Peyer's patch (tissue), 4 donors: Measurements from ENCODE around the gene RET. TPM values are rescaled to one million over a fixed set of nuclear protein-coding genes. Genes with fewer than 3 reads are reported as not detected.

Experiments
- DNase-seq, 3 donors: peaks; one replicate each; pipeline ENCODE4 v3.0.0-alpha.2; 2017 to 2019
- H3K27ac ChIP-seq, 4 donors: fragments of 200-600 bp; sonication (generic); one replicate each; pipeline ENCODE4 v1.5.1; 2016 to 2019
- H3K27me3 ChIP-seq, 2 donors: fragments of 200-600 bp; sonication (generic); one replicate each; pipeline ENCODE4 v1.5.1; 2019
- H3K36me3 ChIP-seq, 3 donors: fragments of 200-600 bp; sonication (generic); one replicate each; pipeline ENCODE4 v1.5.1; 2016 to 2019
- H3K4me1 ChIP-seq, 4 donors: fragments of 200-600 bp; sonication (generic); one replicate each; pipeline ENCODE4 v1.5.1; 2016 to 2019
- H3K4me3 ChIP-seq, 4 donors: fragments of 200-600 bp; sonication (generic); 1 replicate in 3 of 4; 2 replicates in 1 of 4; pipeline ENCODE4 v1.5.1; 2016 to 2019; ENCODE audit warnings: mild to moderate bottlenecking in 1 of 4
- H3K9me3 ChIP-seq, 4 donors: fragments of 200-600 bp; sonication (generic); one replicate each; pipeline ENCODE4 v1.5.1; 2016 to 2019; ENCODE audit warnings: mild to moderate bottlenecking in 1 of 4
- POLR2A ChIP-seq, 2 donors: fragments of 450-650 bp; IDR thresholded peaks; one replicate each; pipeline ENCODE4 v1.5.1; 2017; ENCODE audit warnings: antibody characterized with exemption in 2 of 2, mild to moderate bottlenecking in 2 of 2, moderate library complexity in 2 of 2
- total RNA-seq, 4 donors: library from RNA; depleted of rRNA; stranded (reverse); fragments of >200 nt; gene quantifications; one replicate each; pipeline ENCODE4 v1.1.0, GENCODE V29; 2016
- TF ChIP-seq, protein P1 (sequence below), 6 experiments: fragments of 450-650 bp in 4 of 6; fragments of 200-600 bp in 2 of 6; sonication (generic) in 1 of 6; IDR thresholded peaks; one replicate each; pipeline ENCODE4 v1.5.1; 2017 to 2019; ENCODE audit warnings: antibody characterized with exemption in 6 of 6, mild to moderate bottlenecking in 3 of 6, moderate library complexity in 1 of 6

Gene RET
- total RNA-seq, 4 donors from 2014 or later, result 1.2 to 5.8 (median 1.7) TPM

GRCh38 chr10:43166207-43166879, 89.5 kb downstream of the RET start:
- H3K27ac ChIP-seq, result no peak overlapping the region
- DNase-seq, result no peak
- no peak for TF ChIP-seq POLR2A (IDR thresholded peaks at IDR 0.05)
- TF ChIP-seq, protein P1, sequence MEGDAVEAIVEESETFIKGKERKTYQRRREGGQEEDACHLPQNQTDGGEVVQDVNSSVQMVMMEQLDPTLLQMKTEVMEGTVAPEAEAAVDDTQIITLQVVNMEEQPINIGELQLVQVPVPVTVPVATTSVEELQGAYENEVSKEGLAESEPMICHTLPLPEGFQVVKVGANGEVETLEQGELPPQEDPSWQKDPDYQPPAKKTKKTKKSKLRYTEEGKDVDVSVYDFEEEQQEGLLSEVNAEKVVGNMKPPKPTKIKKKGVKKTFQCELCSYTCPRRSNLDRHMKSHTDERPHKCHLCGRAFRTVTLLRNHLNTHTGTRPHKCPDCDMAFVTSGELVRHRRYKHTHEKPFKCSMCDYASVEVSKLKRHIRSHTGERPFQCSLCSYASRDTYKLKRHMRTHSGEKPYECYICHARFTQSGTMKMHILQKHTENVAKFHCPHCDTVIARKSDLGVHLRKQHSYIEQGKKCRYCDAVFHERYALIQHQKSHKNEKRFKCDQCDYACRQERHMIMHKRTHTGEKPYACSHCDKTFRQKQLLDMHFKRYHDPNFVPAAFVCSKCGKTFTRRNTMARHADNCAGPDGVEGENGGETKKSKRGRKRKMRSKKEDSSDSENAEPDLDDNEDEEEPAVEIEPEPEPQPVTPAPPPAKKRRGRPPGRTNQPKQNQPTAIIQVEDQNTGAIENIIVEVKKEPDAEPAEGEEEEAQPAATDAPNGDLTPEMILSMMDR (IDR thresholded peaks at IDR 0.05), result no peak

GRCh38 chr10:43166880-43167497, 90.1 kb downstream of the RET start:
- no peaks in the 10 kb centered on the region for H3K27me3 ChIP-seq
- no peak for TF ChIP-seq POLR2A (IDR thresholded peaks at IDR 0.05)
- TF ChIP-seq, protein P1 (IDR thresholded peaks at IDR 0.05), result no peak
- H3K27ac ChIP-seq, result no peak overlapping the region
- no peaks in the 10 kb centered on the region for H3K4me1 ChIP-seq
- no peaks in the 10 kb centered on the region for H3K36me3 ChIP-seq
- no peaks in the 10 kb centered on the region for H3K9me3 ChIP-seq
- H3K4me3 ChIP-seq, result no peak overlapping the region
- DNase-seq, result no peak

More at GRCh38 chr10:43166207-43166879, 89.5 kb downstream of the RET start:
- no peaks in the 10 kb centered on the region for H3K9me3 ChIP-seq
- no peaks in the 10 kb centered on the region for H3K27me3 ChIP-seq
- no peaks in the 10 kb centered on the region for H3K4me1 ChIP-seq
- no peak overlapping the region for H3K4me3 ChIP-seq
- H3K36me3 ChIP-seq, result peaks cover 0 to 6% (median 0%) of the 10 kb centered on the region in 3 donors

- Histone ChIP-seq H3K4me3 (no peak overlapping the region), H3K36me3 (no peaks in the 10 kb centered on the region), H3K27me3 (no peaks in the 10 kb centered on the region), H3K4me1 (no peaks in the 10 kb centered on the region), H3K9me3 (no peaks in the 10 kb centered on the region), H3K27ac (no peak overlapping the region)
- no peak for TF ChIP-seq POLR2A (IDR thresholded peaks at IDR 0.05)
- TF ChIP-seq, protein P1 (IDR thresholded peaks at IDR 0.05), result no peak
- DNase-seq, result no peak
Measured at GRCh38 chr10:43167498-43167889, 90.6 kb downstream of the RET start.

GRCh38 chr10:43170491-43170890, 93.6 kb downstream of the RET start:
- no peak for DNase-seq
- no peak for TF ChIP-seq POLR2A (IDR thresholded peaks at IDR 0.05)
- TF ChIP-seq, protein P1 (IDR thresholded peaks at IDR 0.05), result no peak
- no peaks in the 10 kb centered on the region for H3K27me3 ChIP-seq
- peaks cover 0 to 3% (median 0%) of the 10 kb centered on the region in 3 donors for H3K36me3 ChIP-seq
- H3K9me3 ChIP-seq, result no peaks in the 10 kb centered on the region
- H3K4me1 ChIP-seq, result no peaks in the 10 kb centered on the region
- H3K27ac ChIP-seq, result no peak overlapping the region
- H3K4me3 ChIP-seq, result no peak overlapping the region

DNA sequence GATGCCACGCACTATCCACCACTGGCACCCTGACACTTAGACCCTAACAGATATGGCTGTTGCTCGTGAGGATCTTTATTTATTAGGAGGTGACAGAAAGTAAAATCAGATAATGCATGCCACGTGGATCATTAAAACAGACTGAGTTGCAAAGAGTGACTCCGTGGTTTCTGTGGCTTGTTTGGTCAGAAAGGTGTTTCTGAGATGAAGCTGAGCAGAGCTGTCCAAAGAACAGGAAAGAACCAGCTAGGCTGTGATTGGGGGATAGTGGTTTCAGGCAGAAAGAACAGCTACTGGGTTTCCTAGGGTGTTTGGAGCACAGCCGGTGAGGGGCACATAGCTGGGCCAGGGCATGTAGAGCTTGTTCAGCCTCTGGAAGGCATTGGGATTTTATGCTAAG, 95.8 kb downstream of the RET start:
- Histone ChIP-seq H3K27me3 (no peaks in the 10 kb centered on the region), H3K27ac (no peak overlapping the region), H3K36me3 (peaks cover 0 to 18% (median 0%) of the 10 kb centered on the region in 3 donors), H3K9me3 (no peaks in the 10 kb centered on the region), H3K4me1 (no peaks in the 10 kb centered on the region), H3K4me3 (no peak overlapping the region)
- DNase-seq, result no peak
- no peak for TF ChIP-seq POLR2A (IDR thresholded peaks at IDR 0.05)
- TF ChIP-seq, protein P1 (IDR thresholded peaks at IDR 0.05), result no peak
